HUDEP-2 (cell line): Measurements from ENCODE around the gene YAF2.
"Not testable (repeated sequence)": the region's sequence is repeated elsewhere in the genome, so short reads cannot be mapped to it uniquely, and the experiment has no call there.

Experiments used
- DNase-seq, 76 experiments: peaks; one replicate each; lab custom pipeline; 2025; ENCODE audit not compliant: unreplicated experiment in 76 of 76; lab: John Stamatoyannopoulos, UW

Gene YAF2

DNA sequence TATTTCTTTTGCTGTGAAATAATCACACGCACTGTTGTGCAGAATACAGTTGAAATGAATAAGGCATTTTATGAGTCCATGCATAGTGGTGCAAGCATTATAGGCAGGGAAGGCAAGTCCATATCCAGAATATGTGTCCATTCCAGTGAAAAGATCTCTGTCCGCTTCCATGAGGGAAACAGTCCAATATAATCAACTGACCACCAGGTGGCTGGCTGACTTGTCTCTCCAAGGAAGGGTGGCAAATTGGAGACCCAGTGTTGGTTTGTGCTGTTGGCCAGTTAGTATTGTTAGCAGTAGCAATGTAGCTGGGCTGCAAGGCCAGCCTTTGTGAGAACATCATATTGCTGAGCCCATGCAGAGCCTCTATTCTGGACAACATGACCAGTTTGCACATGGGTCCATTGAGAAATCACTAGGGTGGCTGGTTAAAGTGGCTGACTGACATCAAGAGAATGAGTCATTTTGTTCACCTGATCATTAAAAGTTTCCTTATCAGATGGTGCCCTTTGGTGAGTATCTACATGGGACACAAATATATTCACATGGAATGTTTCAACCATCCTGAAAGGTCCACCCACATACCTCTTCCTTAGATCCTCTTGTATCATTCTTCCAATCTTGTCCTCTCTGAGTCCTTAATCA is 17.3 kb upstream of the YAF2 start:
- DNase-seq, result no peak

- not testable (repeated sequence) for DNase-seq
Measured at GRCh38 chr12:42252645-42253044, 14.6 kb upstream of the YAF2 start.

- not testable (repeated sequence) for DNase-seq
Measured at GRCh38 chr12:42249033-42249432, 11.0 kb upstream of the YAF2 start.

DNA sequence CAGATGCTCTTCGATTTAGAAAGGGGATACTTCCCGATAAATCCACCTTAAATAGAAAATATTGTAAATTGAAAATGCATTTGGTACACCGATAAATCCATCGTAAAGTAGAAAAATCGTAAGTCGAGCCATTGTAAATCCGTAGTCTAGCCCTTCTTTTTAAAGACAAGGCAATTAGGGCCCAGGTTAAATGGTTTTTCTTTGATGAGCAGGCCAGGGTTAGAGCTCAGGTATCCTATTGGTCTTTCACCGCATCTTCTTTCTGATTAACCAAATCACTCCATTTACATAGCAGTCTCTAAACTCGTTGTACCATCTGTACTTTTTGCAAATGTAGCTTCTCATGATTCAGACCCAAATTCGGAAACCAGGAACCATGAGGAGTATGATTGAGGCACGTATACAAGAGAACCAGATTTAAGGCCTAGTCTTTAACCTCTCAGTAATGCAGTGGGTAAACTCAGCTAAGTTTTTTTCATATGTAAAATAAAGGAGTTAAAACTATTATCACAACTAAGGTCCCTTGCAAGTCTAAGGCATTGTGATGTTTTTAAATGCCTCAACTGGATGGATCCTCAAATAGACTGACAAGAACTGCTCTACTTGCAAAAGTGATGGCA is 2.2 kb upstream of the YAF2 start:
- no peak for DNase-seq

DNA sequence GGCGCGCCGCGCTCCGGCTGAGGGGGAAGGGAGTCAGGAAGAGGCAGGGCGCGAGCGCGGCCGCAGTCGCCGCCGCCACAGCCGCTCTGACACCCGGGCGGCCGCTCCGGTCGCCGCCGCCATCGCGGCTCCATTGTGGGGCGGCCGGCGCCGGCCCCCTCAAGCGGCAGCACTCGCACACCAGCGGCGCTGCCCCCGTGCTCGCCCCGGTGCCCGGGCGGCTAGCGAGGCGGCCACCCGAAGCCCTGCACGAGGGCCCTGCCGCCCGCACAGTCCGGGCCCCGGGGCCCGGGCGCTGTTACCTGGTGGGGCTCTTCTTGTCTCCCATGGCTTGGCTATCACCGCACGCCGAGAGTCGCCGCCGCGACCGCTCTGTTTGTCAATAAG is 202 bp downstream of the YAF2 start:
- DNase-seq, result peak in 1 of 76 experiments; percentile 38

GRCh38 chr12:42237052-42237852 is 796 bp downstream of the YAF2 start:
- DNase-seq, result peak in 69 of 76 experiments; percentile 4 to 74 (median 53)

GRCh38 chr12:42236017-42236416 is 2.0 kb downstream of the YAF2 start:
- no peak for DNase-seq

GRCh38 chr12:42235426-42235825 is 2.6 kb downstream of the YAF2 start:
- DNase-seq, result peak in 3 of 76 experiments; percentile 5 to 18 (median 7)

- DNase-seq, result no peak
Measured at GRCh38 chr12:42234970-42235369, 3.1 kb downstream of the YAF2 start.

GRCh38 chr12:42227525-42227924 is 10.5 kb downstream of the YAF2 start:
- DNase-seq, result not testable (repeated sequence)

DNA sequence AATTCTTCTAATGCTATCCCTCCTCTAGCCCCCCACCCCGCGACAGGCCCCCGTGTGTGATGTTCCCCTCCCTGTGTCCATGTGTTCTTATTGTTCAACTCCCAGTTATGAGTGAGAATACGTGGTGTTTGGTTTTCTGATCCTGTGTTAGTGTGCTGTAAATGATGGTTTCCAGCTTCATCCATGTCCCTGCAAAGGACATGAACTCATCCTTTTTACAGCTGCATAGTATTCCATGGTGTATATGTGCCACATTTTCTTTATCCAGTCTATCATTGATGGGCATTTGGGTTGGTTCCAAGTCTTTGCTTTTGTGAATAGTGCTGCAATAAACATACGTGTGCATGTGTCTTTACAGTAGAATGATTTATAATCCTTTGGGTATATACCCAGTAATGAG is 13.5 kb downstream of the YAF2 start:
- not testable (repeated sequence) for DNase-seq

DNA sequence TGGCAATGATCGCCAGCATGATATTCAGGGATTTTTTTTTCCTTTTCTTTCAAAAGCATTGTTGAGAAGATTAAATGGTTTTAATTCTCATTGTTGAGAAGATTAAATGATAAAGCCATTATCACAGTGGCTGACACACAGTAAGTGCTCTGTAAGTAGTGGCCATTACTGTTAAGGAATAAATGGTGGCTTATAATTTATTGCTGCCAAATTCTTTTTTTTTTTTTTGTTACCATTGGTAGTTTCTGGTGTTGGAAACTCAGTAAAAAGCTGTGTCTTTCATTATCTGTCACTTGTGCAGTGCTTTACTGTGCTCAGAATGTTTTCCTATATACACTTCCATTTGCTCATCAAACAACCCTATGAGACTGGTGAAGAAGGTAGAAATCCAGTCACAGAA is 15.3 kb downstream of the YAF2 start:
- DNase-seq, result no peak

GRCh38 chr12:42221726-42222125 is 16.3 kb downstream of the YAF2 start:
- no peak for DNase-seq

- DNase-seq, result no peak
Measured at GRCh38 chr12:42217656-42218055, 20.4 kb downstream of the YAF2 start.

GRCh38 chr12:42216737-42217136 is 21.3 kb downstream of the YAF2 start:
- DNase-seq, result no peak

DNA sequence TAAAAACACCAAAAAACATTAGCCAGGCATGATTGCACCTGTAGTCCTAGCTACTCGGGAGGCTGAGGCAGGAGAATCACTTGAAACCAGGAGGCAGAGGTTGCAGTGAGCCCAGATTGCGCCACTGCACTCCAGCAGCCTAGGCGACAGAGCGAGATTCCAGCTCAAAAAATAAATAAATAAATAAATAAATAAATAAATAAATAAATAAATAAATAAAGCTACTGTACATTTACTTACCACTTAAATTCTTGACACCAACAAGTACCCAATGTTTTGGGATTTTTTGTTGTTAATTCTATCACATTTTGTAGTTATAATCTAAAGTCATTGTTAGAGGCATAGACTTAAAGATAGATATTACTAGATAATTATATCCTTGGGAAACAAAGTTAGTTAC is 22.3 kb downstream of the YAF2 start:
- DNase-seq, result not testable (repeated sequence)

GRCh38 chr12:42213954-42214426 is 24.1 kb downstream of the YAF2 start:
- peak in 2 of 76 experiments; percentile 2 to 4 for DNase-seq

GRCh38 chr12:42213023-42213422 is 25.0 kb downstream of the YAF2 start:
- DNase-seq, result peak in 3 of 76 experiments; percentile 5 to 7 (median 6)

- no peak for DNase-seq
Measured at GRCh38 chr12:42208574-42208973, 29.5 kb downstream of the YAF2 start.

DNA sequence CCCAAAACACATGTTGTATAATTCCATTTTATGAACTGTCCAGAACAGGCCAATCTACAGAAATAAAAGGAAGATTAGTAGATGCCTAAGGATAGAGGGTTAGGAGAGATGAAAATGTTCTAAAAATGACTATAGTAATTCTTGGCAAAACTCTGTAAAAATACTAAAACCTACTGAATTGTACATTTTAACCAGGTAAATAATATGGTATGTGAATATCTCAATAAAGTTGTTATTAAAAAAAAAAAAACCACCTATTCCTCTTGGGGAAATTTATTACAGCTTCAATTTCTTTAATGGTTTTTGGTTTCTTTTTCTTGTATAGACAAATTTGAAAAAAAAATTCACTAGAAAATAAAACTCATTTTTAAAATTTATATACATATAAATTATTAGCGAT is 33.2 kb downstream of the YAF2 start:
- DNase-seq, result no peak

- DNase-seq, result no peak
Measured at GRCh38 chr12:42204362-42204761, 33.7 kb downstream of the YAF2 start.

DNA sequence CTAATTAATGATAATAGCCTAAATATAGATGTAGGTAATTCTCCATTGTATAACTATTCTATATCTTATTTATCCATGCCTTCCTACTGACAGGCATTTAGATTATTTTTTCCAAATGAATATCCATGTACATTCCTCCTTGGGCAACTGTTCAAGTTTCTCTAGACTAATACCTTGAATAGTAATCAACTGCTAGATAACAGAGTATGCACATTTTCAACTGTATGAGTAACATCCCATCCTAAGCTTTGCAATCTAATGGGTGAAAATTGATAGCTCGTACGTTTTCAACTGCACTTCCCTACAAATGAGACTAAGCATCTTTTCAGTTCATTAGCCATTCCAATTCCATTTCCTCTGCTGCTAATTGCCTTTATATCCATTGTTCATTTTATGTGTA is 37.0 kb downstream of the YAF2 start:
- no peak for DNase-seq
